ENCODE data around the gene TFB2M.

TFB2M gene

DNA sequence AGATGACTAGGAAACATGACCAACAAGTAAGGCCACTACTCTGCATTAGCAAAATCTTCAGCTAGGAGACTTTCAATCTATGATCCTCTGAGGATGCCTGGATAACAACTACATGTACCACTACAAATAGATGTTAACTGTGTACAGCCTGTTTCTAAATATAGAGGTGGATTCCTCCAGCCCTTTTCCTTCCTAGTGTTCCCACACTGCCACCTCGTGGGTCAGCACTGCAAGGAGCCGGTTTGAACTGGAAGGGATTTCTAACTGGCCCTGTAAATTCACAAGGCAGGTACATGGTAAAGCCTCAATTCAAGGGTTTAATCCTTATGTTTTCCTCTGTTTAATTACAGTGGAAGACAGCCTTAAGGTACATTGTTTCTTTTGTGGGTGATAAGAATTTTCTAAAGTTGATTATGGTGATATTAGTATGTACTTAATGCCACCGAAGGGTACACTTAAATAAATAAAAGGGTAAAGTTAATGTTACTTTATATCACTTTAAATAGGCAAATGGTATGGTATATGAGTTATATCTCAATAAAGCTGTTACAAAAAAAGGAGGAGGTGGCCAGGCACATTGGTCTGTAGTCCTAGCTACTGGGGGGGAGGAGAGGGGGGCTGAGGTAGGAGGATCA is 73.3 kb downstream of the TFB2M start:
- H3K27ac ChIP-seq, result no peak overlapping the region
- no peak for TF ChIP-seq ZFX (IDR thresholded peaks at IDR 0.05)
- TF ChIP-seq, protein P1, sequence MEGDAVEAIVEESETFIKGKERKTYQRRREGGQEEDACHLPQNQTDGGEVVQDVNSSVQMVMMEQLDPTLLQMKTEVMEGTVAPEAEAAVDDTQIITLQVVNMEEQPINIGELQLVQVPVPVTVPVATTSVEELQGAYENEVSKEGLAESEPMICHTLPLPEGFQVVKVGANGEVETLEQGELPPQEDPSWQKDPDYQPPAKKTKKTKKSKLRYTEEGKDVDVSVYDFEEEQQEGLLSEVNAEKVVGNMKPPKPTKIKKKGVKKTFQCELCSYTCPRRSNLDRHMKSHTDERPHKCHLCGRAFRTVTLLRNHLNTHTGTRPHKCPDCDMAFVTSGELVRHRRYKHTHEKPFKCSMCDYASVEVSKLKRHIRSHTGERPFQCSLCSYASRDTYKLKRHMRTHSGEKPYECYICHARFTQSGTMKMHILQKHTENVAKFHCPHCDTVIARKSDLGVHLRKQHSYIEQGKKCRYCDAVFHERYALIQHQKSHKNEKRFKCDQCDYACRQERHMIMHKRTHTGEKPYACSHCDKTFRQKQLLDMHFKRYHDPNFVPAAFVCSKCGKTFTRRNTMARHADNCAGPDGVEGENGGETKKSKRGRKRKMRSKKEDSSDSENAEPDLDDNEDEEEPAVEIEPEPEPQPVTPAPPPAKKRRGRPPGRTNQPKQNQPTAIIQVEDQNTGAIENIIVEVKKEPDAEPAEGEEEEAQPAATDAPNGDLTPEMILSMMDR (conservative IDR thresholded peaks at IDR 0.05), result peak; percentile 96

DNA sequence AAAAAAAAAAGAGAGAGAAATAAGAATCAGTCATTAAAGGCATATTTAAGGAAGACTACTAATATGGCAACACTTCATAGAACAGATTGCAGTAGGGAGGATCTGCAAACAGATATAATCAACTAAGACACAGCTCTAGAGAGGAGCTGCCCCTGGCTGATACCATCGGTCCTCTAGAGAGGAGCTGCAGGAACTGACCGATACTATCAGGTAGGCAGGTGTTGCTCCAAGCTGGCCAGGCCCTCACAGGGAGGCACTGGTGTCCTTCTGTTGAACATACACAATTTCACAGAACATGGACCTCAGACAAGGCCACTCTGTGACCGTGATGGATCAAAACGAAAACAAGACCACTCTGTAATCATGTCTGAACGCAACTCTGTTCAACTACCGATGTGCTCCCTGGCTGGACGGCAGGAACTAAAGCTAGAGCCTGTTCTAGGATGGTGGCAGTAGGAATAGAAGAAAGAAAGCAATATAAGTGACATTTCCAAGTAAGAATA is 74.5 kb downstream of the TFB2M start:
- no peak for TF ChIP-seq ZFX (IDR thresholded peaks at IDR 0.05)
- TF ChIP-seq, protein P1 (conservative IDR thresholded peaks at IDR 0.05), result no peak
- H3K27ac ChIP-seq, result no peak overlapping the region

Measured in C4-2B (cell line).